Fibroblast of villous mesenchyme (primary cell): Measurements from ENCODE around the gene VANGL1. TPM values are rescaled to one million over a fixed set of nuclear protein-coding genes. Genes with fewer than 3 reads are reported as not detected.

ENCODE experiments used
- DNase-seq: peaks from one replicate; pipeline ENCODE4 v3.0.0-alpha.2; 2010; ENCODE audit warnings: low read depth
- H3K4me3 ChIP-seq: 2 replicates; pipeline ENCODE4 v1.5.1; 2011; ENCODE audit warnings: low read depth, mild to moderate bottlenecking, low read length
- CTCF ChIP-seq: IDR thresholded peaks from 2 replicates; pipeline ENCODE4 v1.5.1; 2012; ENCODE audit warnings: low read depth, mild to moderate bottlenecking, low read length; ENCODE audit not compliant: insufficient read depth
- total RNA-seq: library from RNA; depleted of rRNA; stranded (reverse); fragments of >200 nt; gene quantifications from 2 replicates; pipeline ENCODE4 v1.2.3, GENCODE V29; 2012

Gene VANGL1
- total RNA-seq, 1 donor = 10.8 TPM

- DNase-seq = peak; percentile 100
- no peak overlapping the region for H3K4me3 ChIP-seq
Measured at GRCh38 chr1:115727706-115728249, 86.0 kb downstream of the VANGL1 start.

GRCh38 chr1:115728341-115728740, 86.6 kb downstream of the VANGL1 start:
- no peak for TF ChIP-seq CTCF
- DNase-seq = no peak
- H3K4me3 ChIP-seq = no peak overlapping the region

More at GRCh38 chr1:115727706-115728249, 86.0 kb downstream of the VANGL1 start:
- TF ChIP-seq CTCF = no peak

GRCh38 chr1:115729756-115730155, 88.0 kb downstream of the VANGL1 start:
- H3K4me3 ChIP-seq = no peak overlapping the region
- no peak for DNase-seq
- TF ChIP-seq CTCF = no peak

- no peak for DNase-seq
- TF ChIP-seq CTCF = no peak
- no peak overlapping the region for H3K4me3 ChIP-seq
Measured at GRCh38 chr1:115732316-115732715, 90.5 kb downstream of the VANGL1 start.

- TF ChIP-seq CTCF = no peak
- no peak for DNase-seq
- no peak overlapping the region for H3K4me3 ChIP-seq
Measured at GRCh38 chr1:115740811-115741210, 99.0 kb downstream of the VANGL1 start.

GRCh38 chr1:115744646-115745275, 103.0 kb downstream of the VANGL1 start:
- H3K4me3 ChIP-seq = no peak overlapping the region
- no peak for TF ChIP-seq CTCF
- DNase-seq = no peak

GRCh38 chr1:115746021-115746690, 104.4 kb downstream of the VANGL1 start:
- TF ChIP-seq CTCF = no peak
- DNase-seq = no peak
- H3K4me3 ChIP-seq = no peak overlapping the region
